HG02610 (cell line): ENCODE results near the gene EVX2.

Experiments used
- ATAC-seq: cut with Tn5 transposase; IDR thresholded peaks from one replicate; pipeline ENCODE4 v1.9.1; 2021; ENCODE audit warnings: mild to moderate bottlenecking, moderate library complexity; ENCODE audit not compliant: unreplicated experiment

The EVX2 gene

GRCh38 chr2:176109192-176109901 lies 25.6 kb upstream of the EVX2 start:
- no peak for ATAC-seq

DNA sequence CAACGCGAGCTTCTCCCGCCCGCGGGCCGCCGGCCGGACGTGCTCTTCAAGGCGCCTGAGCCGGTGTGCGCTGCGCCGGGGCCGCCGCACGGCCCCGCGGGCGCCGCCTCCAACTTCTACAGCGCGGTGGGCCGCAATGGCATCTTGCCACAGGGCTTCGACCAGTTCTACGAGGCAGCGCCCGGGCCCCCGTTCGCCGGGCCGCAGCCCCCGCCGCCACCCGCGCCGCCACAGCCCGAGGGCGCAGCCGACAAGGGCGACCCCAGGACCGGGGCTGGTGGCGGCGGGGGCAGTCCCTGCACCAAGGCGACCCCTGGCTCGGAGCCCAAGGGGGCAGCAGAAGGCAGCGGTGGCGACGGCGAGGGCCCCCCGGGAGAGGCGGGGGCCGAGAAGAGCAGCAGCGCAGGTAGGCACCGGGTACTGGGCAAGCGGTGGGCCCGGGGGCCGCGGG lies 24.0 kb upstream of the EVX2 start:
- ATAC-seq: no peak

- no peak for ATAC-seq
These were observed 23.1 kb upstream of the EVX2 start, which contains the start of gene HOXD11 for GRCh38 chr2:176106581-176107539. Gene HOXD11, plus strand, starts transcription at chr2:176107280. Its CDS starts 76 bp downstream, at chr2:176107356.

DNA sequence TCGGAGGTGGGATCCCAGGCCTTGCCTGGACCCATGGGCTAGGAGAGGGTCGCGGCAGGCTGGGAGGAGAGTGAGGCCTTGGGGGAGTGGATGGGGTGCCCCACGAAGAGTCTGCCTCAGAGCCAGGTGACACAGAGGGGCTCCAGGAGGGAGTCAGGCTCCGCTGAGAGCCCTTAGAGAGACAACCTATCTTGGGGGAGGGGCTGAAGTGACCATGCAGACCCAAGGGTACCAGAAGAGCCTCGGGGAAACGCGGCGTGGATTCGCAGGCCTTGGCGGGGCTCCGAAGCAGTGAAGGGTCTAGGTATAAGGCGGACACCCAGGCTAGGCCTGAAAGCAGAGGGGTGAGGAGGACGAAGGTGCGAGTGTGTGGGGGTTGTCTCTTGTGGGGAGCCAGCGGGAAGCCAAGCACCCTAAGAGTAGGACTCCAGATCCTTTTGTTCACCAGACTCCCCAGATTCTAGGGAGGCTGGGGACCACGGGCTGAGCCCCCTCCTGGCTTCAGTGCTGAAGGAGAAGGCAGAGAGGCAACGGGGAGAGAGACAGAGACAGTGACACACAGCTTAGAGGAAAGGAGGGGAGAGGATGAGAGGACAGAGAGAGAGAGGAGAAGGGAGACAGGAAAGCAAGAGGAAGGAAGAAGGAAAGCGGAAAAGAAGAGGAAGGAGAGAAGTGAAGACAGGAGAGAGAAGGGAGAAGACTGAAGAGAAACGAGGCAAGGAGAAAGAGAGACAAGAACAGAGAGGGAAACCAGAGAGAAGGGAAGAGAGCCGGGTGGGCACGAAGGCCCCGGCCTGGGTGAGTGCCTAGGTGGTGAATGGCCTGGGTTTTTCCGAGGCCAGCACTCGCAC lies 22.2 kb upstream of the EVX2 start:
- no peak for ATAC-seq

GRCh38 chr2:176105078-176105729 lies 21.4 kb upstream of the EVX2 start:
- ATAC-seq: no peak

GRCh38 chr2:176104316-176105077 lies 20.7 kb upstream of the EVX2 start:
- no peak for ATAC-seq

DNA sequence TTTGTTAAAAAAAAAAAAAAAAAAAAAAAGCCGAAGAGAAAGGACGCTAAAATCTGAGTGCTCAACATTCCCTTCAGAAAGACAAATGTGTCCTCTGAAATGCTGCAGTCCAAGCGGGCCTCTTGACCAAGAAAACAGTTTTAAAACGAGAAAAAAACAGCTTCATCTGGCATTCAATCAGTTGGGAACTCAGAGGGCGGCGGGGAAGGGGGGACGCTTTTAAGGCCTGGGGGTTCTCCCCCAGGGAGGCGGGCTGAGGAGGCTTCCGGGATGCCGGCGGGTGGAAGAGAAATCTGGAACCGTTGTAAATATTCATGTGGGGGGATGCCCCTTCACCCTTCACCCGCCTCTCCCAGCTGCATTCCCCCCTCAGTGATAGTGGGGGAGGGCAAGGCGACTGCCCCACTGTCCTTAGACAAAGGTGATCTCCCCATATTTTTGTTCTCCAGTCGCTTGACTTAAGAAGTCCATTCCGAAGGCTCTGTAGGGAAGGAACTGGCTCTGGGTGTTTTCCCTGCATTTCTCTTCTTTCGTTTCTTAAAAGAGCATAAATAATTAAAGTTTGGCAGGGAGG lies 20.1 kb upstream of the EVX2 start:
- ATAC-seq: no peak

DNA sequence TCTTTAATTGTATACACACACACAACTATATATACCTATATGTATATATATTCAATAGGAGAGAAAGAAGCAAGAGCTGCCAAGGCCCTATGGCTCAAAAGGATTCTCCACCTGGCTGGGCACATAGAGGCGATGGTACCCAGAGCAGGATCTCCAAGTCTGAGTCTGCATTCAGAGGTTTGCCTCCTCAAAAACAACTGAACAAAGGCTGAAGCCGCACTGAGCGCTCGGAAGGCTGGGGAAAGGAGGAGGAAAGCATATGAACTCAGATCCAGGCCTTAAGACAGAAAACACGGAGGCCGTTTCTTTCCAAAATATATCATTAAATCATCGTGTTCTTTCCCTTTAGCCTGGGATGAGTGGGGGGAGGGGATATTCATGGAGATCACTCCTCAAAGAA lies 19.4 kb upstream of the EVX2 start:
- no peak for ATAC-seq

- no peak for ATAC-seq
These were observed 18.6 kb upstream of the EVX2 start for GRCh38 chr2:176102309-176102866.

- no peak for ATAC-seq
These were observed 18.1 kb upstream of the EVX2 start for GRCh38 chr2:176101842-176102241.

GRCh38 chr2:176101216-176101830 lies 17.6 kb upstream of the EVX2 start:
- no peak for ATAC-seq

GRCh38 chr2:176100547-176101140 lies 16.9 kb upstream of the EVX2 start:
- no peak for ATAC-seq

DNA sequence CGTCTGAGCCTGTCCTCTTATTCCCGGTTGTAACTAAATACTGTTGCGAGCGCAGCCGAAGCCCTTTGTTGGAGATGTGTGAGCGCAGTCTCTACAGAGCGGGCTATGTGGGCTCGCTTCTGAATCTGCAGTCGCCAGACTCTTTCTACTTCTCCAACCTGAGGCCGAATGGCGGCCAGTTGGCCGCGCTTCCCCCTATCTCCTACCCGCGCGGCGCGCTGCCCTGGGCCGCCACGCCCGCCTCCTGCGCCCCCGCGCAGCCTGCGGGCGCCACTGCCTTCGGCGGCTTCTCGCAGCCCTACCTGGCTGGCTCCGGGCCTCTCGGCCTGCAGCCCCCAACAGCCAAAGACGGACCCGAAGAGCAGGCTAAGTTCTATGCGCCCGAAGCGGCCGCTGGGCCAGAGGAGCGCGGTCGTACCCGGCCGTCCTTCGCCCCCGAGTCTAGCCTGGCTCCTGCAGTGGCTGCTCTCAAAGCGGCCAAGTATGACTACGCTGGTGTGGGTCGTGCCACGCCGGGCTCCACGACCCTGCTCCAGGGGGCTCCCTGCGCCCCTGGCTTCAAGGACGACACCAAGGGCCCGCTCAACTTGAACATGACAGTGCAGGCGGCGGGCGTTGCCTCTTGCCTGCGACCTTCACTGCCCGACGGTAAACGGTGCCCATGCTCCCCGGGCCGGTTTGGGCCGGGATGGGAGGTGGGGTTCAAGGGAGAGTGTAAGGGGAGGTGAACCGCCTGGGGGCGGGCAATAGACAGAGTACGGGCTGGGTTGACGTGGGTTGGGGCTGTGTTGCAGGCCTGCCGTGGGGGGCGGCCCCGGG lies 16.2 kb upstream of the EVX2 start, which contains the start of gene HOXD12:
HOXD12 (plus strand) TSS at position 68 of the 819 bp plus-strand sequence; CDS start at position 75, 7 bp downstream.
- no peak for ATAC-seq

- no peak for ATAC-seq
These were observed 15.5 kb upstream of the EVX2 start for GRCh38 chr2:176099159-176099727.

DNA sequence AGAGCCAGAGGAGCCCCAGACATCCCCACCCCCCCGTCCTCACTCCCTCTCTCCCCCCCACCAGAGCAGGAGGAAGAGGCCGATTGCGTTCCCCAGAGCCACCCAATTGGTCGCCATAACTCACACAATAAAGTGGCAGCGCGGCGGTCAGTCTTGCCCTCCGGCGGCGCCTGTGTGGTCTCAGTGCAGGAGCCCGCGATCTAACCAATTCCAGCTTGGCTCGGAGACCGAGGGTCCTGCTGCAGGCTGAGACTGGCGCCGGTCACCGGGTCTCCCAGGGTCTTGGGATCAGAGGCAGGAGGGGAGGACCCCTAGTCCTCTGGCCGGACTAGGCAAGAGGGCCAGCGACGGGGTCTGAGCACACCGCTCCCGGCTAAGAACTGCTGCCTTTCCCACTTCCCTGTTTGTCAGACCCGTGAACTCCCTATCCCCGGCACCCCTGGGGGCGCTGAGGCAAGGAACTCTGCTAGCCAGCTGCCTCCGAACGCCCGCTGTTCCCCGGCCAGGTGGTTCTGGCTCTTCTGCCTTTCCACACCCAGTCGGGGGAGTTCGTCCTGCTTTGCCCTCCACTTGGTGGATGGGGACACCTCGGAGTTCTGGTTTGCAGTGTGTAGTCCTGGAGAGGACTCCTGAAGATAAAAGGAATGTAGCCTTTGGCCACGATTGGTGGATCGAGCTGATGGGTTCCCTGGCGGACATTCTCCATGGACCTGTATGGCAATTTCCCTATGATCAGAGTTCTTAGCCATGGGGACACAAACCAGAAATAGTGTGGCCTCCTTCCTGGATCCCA lies 14.8 kb upstream of the EVX2 start:
- no peak for ATAC-seq

- no peak for ATAC-seq
These were observed 14.1 kb upstream of the EVX2 start for GRCh38 chr2:176097820-176098365.
